HG02885 (cell line): ENCODE data around the gene HECTD1.
"Not testable (repeated sequence)": the region's sequence is repeated elsewhere in the genome, so short reads cannot be mapped to it uniquely, and the experiment has no call there.

ENCODE experiments used
- ATAC-seq: cut with Tn5 transposase; IDR thresholded peaks from one replicate; pipeline ENCODE4 v1.9.1; 2021; ENCODE audit warnings: mild to moderate bottlenecking; ENCODE audit not compliant: unreplicated experiment, poor library complexity

Gene HECTD1

DNA sequence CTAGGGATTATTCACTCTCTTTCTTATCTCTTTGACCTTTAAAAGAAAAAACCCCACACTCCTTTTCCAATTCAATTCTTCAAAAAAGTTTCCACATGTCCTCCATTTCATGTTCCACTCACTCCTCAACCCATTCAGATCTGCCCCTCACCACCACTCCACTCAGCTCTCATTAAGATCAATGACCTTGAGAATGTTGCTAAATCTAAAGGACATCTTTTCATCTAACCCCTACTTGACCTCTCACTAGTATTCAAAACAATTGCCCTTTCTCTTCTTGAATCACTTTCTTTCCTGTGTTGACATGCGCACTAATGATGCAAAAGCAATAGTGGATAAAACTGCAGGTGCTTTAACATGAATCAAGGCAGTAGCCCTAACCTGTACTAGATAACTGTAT, 9.9 kb downstream of the HECTD1 start:
- no peak for ATAC-seq

DNA sequence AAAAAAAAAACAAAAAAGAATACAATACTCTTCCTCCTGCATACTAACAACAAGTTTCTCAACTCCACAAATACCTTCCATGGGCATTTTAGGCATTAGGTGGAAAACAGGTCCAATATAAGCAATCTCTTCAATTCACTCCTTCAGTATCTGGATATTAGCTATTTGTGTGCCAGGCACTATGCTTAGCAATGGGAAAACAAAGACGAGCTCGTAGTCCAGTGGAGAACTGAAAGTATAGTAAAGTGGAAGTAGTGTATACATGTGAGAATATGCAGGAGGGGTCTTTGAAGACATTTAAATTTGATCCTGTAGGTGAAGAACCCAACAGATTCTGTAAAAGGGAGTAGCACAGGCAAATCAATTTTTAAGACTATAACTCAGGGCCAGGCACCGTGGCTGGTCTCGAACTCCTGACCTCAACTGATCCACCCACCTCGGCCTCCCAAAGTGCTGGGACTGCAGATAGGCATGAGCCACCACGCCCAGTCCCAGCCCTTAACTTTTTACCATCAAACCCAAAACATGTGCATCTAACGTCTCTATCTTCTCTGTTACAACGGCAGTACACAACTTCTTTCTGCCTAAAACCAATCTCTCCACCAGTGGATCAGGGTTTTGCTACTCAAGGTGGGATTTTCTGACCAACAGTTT, 10.6 kb downstream of the HECTD1 start:
- no peak for ATAC-seq

DNA sequence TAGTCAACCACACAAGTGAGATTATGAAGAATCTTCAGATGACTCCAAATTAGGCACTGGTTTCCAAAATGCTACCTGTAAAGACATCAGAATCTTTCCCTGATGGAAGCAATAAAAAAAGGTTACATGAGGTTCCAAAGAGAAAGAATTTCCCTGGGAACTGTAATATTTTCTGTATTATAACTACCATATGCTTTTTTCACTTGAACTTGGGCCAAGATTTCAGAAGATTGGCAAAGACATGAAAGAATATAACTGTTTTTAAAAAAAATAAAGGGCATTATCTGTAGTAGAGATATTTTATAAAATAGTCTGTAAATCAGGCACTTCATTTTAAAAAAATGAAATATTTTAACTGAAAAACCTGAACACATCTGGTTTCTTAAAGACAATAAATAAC, 12.9 kb downstream of the HECTD1 start:
- ATAC-seq: no peak

DNA sequence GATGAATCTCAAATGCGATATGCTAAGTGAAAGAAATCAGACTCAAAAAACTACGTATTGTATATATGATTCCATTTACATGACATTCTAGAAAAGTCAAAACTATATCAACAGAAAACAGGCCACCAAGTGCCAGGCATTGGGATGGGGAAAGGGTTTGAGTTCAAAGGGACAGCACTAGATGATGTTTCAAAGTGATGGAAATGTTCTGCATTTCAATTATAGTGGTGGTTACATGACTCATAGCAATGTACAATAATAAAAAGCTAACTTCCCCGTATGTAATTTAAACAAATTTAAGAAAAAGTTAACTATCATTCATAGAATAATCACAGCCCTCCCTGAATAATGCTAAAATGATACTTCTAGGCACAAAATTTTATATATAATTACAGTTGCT, 13.5 kb downstream of the HECTD1 start:
- ATAC-seq: no peak

DNA sequence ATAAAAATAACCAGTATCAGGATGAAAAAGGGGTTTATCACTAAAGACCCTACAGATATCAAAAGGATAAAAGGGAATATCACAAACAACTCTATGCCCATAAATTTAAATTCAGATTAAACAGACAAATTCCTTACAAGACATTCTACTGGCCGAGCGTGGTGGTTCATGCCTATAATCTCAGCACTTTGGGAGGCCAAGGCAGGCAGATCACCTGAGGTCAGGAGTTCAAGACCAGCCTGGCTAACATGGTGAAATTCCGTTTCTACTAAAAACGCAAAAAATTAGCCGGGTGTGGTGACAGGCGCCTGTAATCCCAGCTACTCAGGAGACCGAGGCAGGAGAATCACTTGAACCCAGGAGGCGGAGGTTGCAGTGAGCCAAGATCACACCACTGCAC, 15.0 kb downstream of the HECTD1 start:
- ATAC-seq: not testable (repeated sequence)

DNA sequence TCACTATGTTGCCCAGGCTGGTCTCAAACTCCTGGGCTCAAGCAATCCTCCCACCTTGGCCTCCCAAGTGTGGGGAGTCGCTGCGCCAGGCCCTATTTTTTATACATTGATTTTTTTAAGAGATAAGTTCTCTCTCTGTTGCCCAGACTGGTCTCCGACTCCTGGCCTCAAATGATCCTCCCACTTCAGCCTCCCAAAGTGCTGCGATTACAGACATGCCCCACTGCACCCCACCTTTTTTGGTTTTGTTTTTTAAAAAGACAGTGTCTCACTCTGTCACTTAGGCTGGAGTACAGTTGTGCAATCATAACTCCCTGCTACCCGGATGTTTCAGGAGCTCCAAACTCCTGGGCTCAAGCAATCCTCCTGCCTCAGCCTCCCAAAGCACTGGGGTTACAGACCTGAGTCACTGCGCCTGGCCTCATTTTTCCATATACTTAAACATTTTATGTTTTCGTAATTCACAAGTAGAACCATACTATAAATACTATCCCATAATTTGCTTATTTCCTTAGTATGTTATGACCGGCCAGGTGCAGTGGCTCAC, 16.8 kb downstream of the HECTD1 start:
- no peak for ATAC-seq

DNA sequence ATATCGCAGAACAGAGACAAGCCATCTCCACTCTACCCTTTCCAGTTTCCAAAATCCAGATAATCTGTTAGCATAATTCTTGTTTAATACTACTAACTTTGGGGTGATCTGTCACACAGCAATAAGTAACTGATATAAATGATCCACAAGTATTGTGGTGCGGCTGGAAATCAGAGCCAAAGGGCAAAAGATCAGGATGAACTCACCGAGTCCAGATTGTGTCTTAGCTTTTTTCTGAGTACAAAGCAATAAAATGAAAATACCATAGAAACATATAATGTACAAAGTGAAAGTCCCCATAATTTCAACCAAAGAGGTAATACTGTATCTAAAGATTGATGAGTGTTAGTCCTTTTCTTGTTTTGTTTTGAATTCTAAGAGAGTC, 17.4 kb downstream of the HECTD1 start:
- ATAC-seq: no peak

DNA sequence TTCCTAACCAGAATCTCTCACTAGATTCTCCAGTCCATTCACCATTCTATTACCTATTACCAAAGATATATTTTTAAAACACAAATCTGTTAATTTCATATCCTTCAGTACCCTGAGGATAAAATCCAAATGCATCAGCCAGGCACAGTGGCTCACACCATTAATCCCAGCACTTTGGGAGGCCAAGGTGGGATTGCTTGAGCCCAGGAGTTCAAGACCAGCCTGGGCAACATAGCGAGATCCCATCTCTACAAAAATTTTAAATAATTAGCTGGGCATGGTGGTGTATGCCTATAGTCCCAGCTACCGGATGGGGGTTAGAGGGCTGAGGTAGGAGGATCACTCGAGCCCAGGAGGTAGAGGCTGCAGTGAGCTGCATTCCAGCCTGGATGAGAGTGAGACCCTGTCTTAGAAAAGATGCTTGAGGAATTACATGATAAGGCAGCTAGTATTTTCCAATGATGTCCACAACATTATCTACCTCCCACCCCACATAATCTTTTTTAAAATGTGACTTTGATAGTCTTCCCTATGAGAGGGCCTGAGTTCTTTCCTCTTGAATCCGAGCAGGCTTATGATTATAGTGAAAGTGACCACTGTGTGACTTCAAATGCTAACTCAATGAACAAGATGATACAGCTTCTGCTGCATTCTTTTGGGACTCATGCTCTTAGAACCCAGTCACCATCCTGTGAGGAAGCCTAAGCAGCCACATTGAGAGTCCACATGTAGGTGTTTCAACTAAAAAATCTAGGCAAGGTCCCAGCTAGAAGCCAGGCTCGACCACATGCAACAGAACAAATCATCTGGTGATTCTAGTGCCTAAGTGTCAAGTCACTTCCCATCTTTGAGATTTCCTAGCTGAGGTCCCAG, 18.0 kb downstream of the HECTD1 start:
- no peak for ATAC-seq

DNA sequence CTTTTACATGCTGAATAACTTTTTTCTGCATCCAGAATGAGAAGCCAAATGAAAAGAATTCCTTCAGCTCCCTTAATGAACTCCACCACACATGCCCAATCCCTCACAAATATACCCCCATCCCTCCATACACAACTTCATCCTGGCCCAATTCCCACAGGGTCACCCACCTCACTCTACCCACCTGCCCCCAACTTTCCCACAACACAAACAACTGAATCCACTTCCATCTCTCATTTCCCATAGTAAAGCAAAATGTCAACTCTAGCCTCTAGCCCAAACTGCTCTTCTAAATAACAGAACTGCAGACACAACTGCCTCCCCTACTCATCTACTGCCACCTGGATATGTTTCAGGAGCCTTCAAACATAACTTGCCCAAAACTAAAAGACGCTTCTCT, 18.8 kb downstream of the HECTD1 start:
- ATAC-seq: no peak

DNA sequence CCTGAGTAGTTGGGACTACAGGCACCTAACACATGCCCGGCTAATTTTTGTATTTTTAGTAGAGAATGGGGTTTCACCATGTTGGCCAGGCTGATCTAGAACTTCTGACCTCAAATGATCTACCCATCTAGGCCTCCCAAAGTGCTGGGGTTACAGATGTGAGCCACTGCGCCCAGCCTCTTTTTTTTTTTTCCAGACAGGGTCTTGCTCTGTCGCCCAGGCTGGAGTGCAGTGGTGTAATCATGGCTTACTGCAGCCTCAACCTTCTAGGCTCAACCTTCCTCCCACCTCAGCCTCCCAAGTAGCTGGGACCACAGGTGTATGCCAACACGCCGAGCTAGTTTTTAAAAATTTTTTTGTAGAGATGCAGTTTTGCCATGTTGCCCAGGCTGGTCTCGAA, 25.6 kb downstream of the HECTD1 start:
- ATAC-seq: not testable (repeated sequence)

DNA sequence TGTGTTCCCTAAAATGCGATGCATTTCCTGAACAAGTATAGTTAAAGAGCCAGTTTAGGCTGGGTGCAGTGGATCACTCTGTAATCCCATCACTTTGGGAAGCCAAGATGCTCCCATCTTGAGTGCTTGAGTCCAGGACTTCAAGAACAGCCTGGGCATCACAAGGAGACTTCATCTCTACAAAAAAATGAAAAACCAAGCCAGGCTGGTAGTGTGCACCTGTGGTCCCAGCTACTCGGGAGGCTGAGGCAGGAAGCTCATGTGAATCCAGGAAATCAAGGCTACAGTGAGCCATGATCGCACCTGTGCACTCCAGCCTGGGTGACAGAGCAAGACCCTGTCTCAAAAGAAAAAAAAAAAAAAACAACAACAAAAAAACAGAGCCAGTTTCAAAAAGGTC, 26.3 kb downstream of the HECTD1 start:
- ATAC-seq: no peak

DNA sequence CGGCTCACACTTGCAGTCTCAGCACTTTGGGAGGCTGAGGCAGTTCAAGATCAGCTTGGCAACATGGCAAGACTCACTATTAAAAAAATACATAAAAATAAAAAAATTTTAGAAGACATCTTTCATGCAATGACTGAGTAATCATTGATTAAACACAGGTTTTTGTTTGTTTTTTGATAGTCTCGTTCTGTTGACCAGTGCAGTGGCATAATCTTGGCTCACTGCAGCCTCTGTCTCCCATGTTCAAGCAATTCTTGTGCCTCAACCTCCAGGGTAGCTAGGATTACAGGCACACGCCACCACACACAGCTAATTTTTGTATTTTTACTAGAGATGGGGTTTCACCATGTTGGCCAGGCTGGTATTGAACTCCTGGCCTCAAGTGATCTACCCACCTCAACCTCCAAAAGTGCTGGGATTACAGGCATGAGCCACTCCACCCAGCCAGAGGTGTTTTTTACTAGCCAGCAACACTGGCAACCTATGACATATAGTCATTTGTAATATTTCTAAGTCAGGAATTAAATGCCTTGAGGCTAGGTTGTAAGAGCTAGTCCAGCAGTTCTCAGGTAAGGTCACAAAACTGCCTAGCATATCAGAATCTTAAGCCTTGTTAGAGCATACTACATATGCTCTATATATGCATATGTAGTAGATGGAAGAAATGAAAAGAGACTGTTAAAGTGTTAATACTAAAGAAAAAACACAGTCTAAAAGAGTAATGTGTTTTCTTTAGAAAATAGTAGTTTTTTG, 27.1 kb downstream of the HECTD1 start:
- ATAC-seq: no peak

DNA sequence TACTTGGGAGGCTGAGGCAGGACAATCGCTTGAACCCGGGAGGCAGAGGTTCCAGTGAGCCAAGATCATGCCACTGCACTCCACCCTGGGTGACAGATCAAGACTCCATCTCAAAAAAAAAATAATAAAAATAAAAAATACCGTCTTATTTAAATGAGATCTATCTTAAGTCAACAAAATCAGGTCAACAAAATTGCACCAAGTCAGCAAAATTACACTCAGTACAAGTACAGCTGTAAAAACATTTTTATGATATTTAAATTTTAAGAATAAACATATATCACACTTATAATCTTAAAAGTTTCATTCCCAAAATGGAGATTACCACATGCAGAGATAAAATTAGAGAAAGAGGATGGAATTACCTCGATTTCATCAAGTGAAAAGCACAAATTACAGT, 33.2 kb downstream of the HECTD1 start:
- ATAC-seq: no peak

DNA sequence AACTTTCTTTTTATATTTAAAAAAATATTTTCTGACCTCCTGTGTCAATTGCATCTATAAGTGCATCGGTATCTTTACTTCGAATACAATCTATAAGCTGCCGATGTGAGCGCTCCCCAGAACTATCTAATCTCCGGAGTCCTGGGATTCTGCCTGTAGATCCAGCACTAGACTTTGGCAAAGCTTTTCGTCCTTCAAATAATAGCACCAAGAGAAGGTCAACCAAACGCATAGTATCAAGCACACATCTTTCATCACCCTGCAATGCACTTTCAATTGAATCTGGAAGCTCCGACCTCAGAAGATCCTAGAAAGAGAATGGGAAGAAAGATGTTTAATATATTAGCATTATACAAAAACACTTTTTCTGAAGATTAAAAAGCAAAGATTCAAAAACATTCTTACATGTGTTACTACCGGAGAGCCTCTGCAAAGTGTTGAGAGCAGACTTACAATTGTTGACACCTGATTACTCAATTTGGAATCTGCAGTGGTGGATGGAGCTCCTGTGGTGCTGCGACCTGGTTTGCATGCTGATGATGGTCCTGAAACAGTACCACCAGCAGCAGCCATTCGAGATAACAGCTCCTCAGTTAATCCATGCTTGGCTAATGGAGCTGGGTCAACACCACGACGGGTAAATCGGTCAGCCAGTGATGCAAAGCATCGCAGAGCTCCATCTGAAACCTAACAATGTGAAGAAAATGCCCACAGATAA, 34.3 kb downstream of the HECTD1 start:
- no peak for ATAC-seq

DNA sequence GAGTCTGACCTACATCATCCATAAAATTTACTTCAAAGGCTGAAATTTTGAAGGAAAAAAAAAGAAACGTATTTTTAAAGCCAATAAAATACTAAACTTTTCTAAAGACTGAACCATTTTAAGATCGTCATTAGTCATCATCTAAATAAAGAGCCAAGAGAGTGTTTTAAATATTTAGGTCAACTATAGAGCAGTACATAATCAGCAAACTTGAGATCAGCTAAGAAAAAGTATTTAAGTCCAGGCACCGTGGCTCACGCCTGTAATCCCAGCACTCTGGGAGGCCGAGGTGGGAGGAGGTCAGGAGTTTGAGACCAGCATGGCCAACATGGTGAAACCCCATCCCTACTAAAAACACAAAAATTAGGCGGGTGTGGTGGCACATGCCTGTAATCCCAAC, 35.5 kb downstream of the HECTD1 start:
- no peak for ATAC-seq

DNA sequence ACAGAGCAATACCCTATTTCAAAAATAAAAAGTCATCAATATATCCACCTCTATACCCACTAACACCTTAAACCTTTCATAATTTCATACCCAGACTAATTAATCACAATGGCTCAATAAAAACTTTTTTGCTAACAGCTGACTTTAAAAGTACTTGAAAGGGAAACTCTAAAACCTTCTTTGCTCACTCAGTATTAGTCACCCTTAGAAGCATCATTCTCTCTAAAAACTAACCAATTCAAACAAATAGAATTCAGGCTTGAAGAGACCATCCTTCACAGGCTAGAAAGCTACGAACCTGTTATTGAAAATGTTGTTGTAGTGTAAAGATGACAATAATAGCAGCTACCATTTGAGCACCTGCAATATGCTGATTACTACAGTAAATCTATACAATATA, 37.2 kb downstream of the HECTD1 start:
- no peak for ATAC-seq

DNA sequence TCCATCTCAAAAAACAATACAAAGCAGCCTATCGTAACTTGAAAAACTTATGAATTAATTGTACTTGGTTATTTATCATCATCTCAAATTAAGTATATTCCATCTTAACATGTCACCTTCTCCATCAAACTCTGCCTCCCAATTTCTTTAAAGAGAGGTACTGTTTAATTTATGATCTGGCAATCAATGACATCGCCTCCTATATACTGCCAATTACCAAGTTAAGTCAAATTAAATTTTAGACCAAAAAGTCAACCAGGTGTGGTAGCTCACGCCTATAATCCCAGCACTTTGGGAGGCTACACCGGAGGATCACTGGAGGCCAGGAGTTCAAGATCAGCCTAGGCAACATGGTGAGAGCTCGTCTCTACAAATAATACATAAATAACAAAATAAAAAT, 37.7 kb downstream of the HECTD1 start:
- no peak for ATAC-seq

DNA sequence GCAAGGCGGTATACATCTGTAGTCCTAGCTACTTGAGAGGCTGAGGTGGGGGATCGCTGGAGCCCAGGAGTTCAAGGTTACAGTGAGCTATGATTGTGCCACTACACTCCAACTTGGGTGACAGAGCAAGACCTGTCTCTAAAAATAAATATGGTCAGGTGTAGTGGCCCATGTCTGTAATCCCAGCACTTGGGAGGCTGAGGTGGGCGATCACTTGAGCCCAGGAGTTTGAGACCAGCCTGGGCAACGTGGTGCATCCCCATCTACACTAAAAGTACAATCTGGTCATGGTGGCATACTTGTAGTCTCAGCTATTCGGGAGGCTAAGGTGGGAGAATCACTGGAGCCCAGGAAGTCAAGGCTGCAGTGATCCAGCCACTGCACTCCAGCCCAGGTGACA, 40.6 kb downstream of the HECTD1 start:
- no peak for ATAC-seq

DNA sequence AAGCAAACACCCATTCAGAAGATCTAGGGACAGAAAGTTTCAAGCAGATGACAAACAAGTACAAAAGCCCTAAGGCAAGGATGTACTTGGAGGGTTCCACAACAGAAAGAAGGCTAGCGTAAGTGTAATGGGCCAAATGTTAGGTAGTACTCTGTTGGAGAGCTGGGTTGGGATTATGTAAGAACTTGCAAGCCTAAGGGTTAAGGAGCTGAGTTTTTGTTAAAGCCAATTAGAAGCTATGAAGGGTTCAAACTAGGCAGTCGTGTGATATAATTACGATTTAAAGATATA, 41.4 kb downstream of the HECTD1 start:
- no peak for ATAC-seq

DNA sequence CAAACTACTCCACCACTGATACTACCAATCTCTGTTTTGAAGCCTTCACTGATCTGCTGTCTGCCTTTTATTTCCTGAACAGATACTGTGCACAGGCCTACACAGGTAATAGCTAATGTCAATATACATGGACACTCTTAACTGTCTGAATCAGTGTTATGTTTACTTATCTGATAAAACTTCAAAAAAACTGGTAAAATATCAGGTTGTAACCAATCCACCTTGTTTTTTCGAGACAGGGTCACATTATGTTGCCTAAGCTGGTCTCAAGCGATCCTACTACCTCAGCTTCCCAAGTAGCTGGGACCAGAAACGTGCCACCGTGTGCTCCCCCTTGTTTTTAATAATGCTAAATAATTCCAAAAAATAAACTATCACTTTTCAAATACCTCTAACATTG, 43.5 kb downstream of the HECTD1 start:
- no peak for ATAC-seq
